Upper lobe of left lung (tissue), 6 donors: ENCODE data around the gene CHKB. TPM values are rescaled to one million over a fixed set of nuclear protein-coding genes. Genes with fewer than 3 reads are reported as not detected.
A peak's percentile ranks its signal among the peaks of the same experiment; 100 is the strongest.

Experiments
- ATAC-seq, 2 donors: fragments of 200-7000 bp; cut with Tn5 transposase; one replicate each; pipeline ENCODE4 v1.9.1; 2022; ENCODE audit warnings: mild to moderate bottlenecking in 2 of 2, moderate library complexity in 2 of 2; ENCODE audit not compliant: low FRiP score in 2 of 2
- DNase-seq, 2 donors: peaks; one replicate each; pipeline ENCODE4 v3.0.0-alpha.2; 2019 to 2020
- H3K27ac ChIP-seq, 4 donors: fragments of 200-600 bp; sonication (generic); one replicate each; pipeline ENCODE4 v1.5.1; 2016 to 2019
- H3K27me3 ChIP-seq, 4 donors: fragments of 200-600 bp; sonication (generic); one replicate each; pipeline ENCODE4 v1.5.1; 2017 to 2019
- H3K36me3 ChIP-seq, 4 donors: fragments of 200-600 bp; sonication (generic); one replicate each; pipeline ENCODE4 v1.5.1; 2016 to 2019
- H3K4me1 ChIP-seq, 4 donors: fragments of 200-600 bp; sonication (generic); one replicate each; pipeline ENCODE4 v1.5.1; 2018 to 2019
- H3K4me3 ChIP-seq, 4 donors: fragments of 200-600 bp; sonication (generic); one replicate each; pipeline ENCODE4 v1.5.1; 2017 to 2019; ENCODE audit warnings: mild to moderate bottlenecking in 2 of 4, moderate library complexity in 1 of 4
- H3K9me3 ChIP-seq, 4 donors: fragments of 200-600 bp; sonication (generic); one replicate each; pipeline ENCODE4 v1.5.1; 2018 to 2019
- CTCF ChIP-seq, 6 experiments: fragments of 450-650 bp in 4 of 6; fragments of 200-600 bp in 2 of 6; sonication (generic) in 2 of 6; IDR thresholded peaks; one replicate each; pipeline ENCODE4 v1.5.1; 2016 to 2019; ENCODE audit warnings: antibody characterized with exemption in 6 of 6
- EP300 ChIP-seq, 4 donors: sonication (generic); formaldehyde crosslinking; IDR thresholded peaks; one replicate each; pipeline ENCODE4 v1.5.1; 2017; ENCODE audit warnings: antibody characterized with exemption in 4 of 4, control low read depth in 2 of 4
- POLR2A ChIP-seq, 4 donors: fragments of 450-650 bp; IDR thresholded peaks; one replicate each; pipeline ENCODE4 v1.5.1; 2016 to 2017; ENCODE audit warnings: antibody characterized with exemption in 4 of 4, mild to moderate bottlenecking in 2 of 4
- POLR2AphosphoS5 ChIP-seq, 2 donors: sonication (generic); formaldehyde crosslinking; IDR thresholded peaks; one replicate each; pipeline ENCODE4 v1.5.1; 2017; ENCODE audit warnings: antibody characterized with exemption in 2 of 2
- WGBS, 2 donors: methylation state at CpG; one replicate each; pipeline ENCODE4 v1.1.5; 2017 to 2018; 5-methylcytosine and 5-hydroxymethylcytosine counted together
- total RNA-seq, 6 donors: library from RNA; depleted of rRNA in 4 of 6; stranded (reverse); fragments of >200 nt in 4 of 6; gene quantifications; one replicate each; pipeline versions ENCODE4 v1.1.0 to v1.2.1, GENCODE V29; 2016 to 2021
- donor health status: DM: no; HTN: no; CAD: no; lungs with moderate emphysema.
- donor health status: DM: no; HTN: yes; CAD: no; lungs with severe emphysema.

CHKB gene
- total RNA-seq, 6 donors from 2014 or later: 42.7 to 294 (median 87.8) TPM

GRCh38 chr22:50605613-50606074 is 23.0 kb upstream of the CHKB start:
- peaks cover 4 to 9% (median 7%) of the 10 kb centered on the region in 4 donors for H3K4me1 ChIP-seq
- ATAC-seq (no peak), DNase-seq (peak in 1 of 2 donors; percentile 72)
- 88% methylated on average over 17 of the region's 20 CpGs; no CpG with 5 or more reads in 1 of the 2 donors for WGBS, 2 donors
- peaks cover 0 to 33% (median 18%) of the 10 kb centered on the region in 4 donors for H3K27me3 ChIP-seq
- no peak overlapping the region for H3K4me3 ChIP-seq
- H3K27ac ChIP-seq: no peak overlapping the region
- no peaks in the 10 kb centered on the region for H3K9me3 ChIP-seq
- H3K36me3 ChIP-seq: no peaks in the 10 kb centered on the region
- TF ChIP-seq EP300 (IDR thresholded peaks at IDR 0.05) (no peak), POLR2AphosphoS5 (IDR thresholded peaks at IDR 0.05) (no peak), CTCF (IDR thresholded peaks at IDR 0.05) (no peak), POLR2A (IDR thresholded peaks at IDR 0.05) (no peak)

- Histone ChIP-seq H3K9me3 (no peaks in the 10 kb centered on the region), H3K27me3 (peaks cover 0 to 38% (median 21%) of the 10 kb centered on the region in 4 donors), H3K27ac (no peak overlapping the region), H3K36me3 (no peaks in the 10 kb centered on the region), H3K4me3 (no peak overlapping the region), H3K4me1 (peaks cover 7 to 14% (median 11%) of the 10 kb centered on the region in 4 donors)
- WGBS, 2 donors: 86 to 87% methylated on average over 21 of the region's 23 CpGs
- no peak for DNase-seq
- no peak for TF ChIP-seq POLR2A (IDR thresholded peaks at IDR 0.05)
- TF ChIP-seq POLR2AphosphoS5 (IDR thresholded peaks at IDR 0.05): no peak
- TF ChIP-seq CTCF (IDR thresholded peaks at IDR 0.05): no peak
- no peak for TF ChIP-seq EP300 (IDR thresholded peaks at IDR 0.05)
- ATAC-seq: no peak
These were observed 22.5 kb upstream of the CHKB start for GRCh38 chr22:50605002-50605612.

- Histone ChIP-seq H3K4me1 (peaks cover 11 to 19% (median 14%) of the 10 kb centered on the region in 4 donors), H3K9me3 (no peaks in the 10 kb centered on the region), H3K4me3 (no peak overlapping the region), H3K27ac (no peak overlapping the region), H3K36me3 (no peaks in the 10 kb centered on the region), H3K27me3 (peaks cover 0 to 44% (median 26%) of the 10 kb centered on the region in 4 donors)
- no peak for ATAC-seq
- 72 to 76% methylated on average over 56 to 70 of the region's 103 CpGs for WGBS, 2 donors
- TF ChIP-seq EP300 (IDR thresholded peaks at IDR 0.05): no peak
- TF ChIP-seq POLR2AphosphoS5 (IDR thresholded peaks at IDR 0.05): no peak
- no peak for TF ChIP-seq CTCF (IDR thresholded peaks at IDR 0.05)
- TF ChIP-seq POLR2A (IDR thresholded peaks at IDR 0.05): no peak
- peak in 1 of 2 donors; percentile 82 for DNase-seq
These were observed 21.8 kb upstream of the CHKB start for GRCh38 chr22:50604256-50605001.

GRCh38 chr22:50603511-50604255 is 21.0 kb upstream of the CHKB start:
- 18% methylated on average over 47 of the region's 70 CpGs; no CpG with 5 or more reads in 1 of the 2 donors for WGBS, 2 donors
- DNase-seq (peak in 1 of 2 donors; percentile 84), ATAC-seq (no peak)
- peaks cover 11 to 19% (median 14%) of the 10 kb centered on the region in 4 donors for H3K4me1 ChIP-seq
- H3K27ac ChIP-seq: no peak overlapping the region
- H3K27me3 ChIP-seq: peaks cover 0 to 44% (median 26%) of the 10 kb centered on the region in 4 donors
- no peaks in the 10 kb centered on the region for H3K9me3 ChIP-seq
- no peak overlapping the region for H3K4me3 ChIP-seq
- H3K36me3 ChIP-seq: no peaks in the 10 kb centered on the region
- TF ChIP-seq CTCF (IDR thresholded peaks at IDR 0.05) (no peak), POLR2AphosphoS5 (IDR thresholded peaks at IDR 0.05) (no peak), EP300 (IDR thresholded peaks at IDR 0.05) (no peak), POLR2A (IDR thresholded peaks at IDR 0.05) (no peak)
